ENCODE results near the gene GAB1.
A peak's percentile ranks its signal among the peaks of the same experiment; 100 is the strongest.

GAB1 gene

DNA sequence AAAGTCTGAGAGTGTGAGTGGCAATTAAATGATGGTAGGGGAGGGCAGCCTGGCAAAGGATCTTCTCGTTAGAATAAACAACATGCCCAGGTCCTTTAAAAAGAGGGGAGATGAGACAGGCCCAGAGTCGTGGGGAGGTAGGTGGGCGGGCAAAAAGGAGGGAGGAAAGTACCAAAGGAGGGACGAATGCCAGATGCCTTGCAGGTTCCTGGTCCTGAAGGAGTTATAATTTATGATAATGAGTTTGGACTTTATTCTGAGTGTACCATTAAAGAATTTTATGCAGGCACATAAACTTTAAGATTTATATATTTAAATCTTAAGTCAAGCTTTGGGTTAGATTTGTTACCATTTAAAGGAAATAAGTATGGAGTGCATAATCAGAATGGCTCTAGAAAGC, 114.5 kb downstream of the GAB1 start:
- TF ChIP-seq, protein P1, sequence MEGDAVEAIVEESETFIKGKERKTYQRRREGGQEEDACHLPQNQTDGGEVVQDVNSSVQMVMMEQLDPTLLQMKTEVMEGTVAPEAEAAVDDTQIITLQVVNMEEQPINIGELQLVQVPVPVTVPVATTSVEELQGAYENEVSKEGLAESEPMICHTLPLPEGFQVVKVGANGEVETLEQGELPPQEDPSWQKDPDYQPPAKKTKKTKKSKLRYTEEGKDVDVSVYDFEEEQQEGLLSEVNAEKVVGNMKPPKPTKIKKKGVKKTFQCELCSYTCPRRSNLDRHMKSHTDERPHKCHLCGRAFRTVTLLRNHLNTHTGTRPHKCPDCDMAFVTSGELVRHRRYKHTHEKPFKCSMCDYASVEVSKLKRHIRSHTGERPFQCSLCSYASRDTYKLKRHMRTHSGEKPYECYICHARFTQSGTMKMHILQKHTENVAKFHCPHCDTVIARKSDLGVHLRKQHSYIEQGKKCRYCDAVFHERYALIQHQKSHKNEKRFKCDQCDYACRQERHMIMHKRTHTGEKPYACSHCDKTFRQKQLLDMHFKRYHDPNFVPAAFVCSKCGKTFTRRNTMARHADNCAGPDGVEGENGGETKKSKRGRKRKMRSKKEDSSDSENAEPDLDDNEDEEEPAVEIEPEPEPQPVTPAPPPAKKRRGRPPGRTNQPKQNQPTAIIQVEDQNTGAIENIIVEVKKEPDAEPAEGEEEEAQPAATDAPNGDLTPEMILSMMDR (IDR thresholded peaks at IDR 0.05; ENCODE audit: low read depth, low read length) = no peak

DNA sequence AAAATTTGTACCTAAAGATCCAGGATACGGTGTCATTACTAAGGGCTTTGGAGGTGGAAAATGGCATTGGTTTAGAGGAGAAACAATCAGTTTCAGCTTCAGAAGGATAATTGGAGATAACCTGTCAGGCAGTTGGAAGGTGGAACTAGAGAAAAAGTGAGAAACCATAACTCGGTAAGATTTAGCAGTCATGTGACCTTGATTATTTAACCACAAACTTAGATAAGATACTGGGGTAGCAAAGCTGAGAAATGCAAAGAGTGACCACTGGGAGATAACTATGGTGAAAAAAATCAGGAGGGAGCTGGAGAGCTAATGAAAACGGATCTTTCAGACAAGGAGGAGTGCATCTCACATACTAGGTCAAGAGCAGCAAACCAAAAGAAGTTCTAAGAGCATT, 118.5 kb downstream of the GAB1 start:
- TF ChIP-seq, protein P1 (IDR thresholded peaks at IDR 0.05; ENCODE audit: low read depth, low read length) = no peak
- no peak for DNase-seq (ENCODE audit: extremely low read depth, low read depth)

More for the DNA sequence above, 114.5 kb downstream of the GAB1 start:
- DNase-seq (ENCODE audit: extremely low read depth, low read depth) = no peak

DNA sequence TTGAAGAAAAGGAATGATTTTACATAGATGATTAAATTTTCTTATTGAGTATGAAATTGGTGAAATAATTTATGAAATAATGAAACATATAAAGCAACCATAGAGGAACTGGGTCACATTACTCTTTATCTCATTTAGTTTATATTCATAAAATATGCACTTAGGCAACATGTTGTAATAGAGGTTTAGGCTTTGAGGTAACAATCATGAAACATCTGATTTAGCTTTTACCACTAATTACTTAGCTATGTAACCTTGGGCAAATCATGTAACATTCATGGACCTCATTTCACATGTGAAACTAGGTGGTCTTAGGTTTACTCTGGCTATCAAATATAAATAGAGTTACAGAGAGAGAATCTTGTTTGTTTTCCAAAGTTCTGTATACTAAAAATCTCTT, 122.3 kb downstream of the GAB1 start:
- TF ChIP-seq, protein P1 (IDR thresholded peaks at IDR 0.05; ENCODE audit: low read depth, low read length) = no peak
- no peak for DNase-seq (ENCODE audit: extremely low read depth, low read depth)

DNA sequence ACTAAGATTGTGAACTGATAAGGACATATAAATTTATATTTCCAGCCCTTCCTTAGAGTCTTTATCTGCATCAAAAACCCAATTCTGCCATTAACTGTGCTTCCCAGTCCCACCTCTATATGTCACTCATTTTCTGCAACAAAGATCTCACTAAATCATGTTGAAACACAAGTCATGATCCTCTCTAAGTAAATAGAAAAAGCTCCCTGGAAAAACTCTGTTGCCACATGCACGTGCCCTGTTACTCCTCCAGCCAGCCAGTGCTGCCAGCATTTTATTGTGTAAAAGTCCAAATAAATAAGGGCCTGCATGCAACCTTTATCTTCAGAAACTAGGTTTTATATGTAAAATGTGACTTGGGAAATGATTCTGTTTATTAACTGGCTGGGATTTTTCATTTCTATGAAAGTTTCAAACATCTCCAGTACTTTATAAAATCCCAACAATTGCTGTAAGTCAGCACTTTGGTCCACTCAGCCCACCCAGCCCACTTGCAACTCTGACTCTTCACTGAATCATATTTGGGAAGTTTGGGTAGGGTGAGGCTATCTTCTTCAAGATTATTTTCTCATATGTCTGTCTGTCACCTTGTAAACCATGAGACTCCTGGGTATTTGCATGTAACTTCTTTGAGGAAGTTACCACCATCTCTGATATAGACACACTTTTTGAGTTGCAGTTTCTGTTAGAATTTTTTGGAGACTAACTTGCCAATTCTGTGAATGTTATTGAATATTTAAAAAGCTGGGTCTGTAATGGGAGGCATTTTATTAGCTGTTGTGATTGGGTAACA, 136.9 kb downstream of the GAB1 start:
- TF ChIP-seq, protein P1 (IDR thresholded peaks at IDR 0.05; ENCODE audit: low read depth, low read length) = no peak

DNA sequence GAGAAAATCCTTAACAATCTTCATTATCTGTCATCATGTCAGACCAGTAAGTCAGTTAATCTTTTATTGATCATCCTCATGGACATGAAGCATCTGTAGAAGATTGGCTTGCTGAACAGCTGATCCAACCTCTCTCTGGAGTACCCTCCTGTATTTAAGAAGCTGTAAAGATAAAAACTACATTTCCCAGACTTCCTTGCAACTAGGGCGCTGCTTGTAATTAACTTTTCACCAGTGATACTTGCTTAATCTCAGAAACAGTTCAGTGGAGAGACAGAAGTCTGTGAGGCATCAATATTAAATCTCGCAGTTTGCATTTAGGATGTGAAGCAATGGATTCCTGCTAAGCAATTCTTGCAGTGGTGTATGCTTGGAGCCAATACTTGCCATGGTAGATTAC, 140.8 kb downstream of the GAB1 start:
- TF ChIP-seq, protein P1 (IDR thresholded peaks at IDR 0.05; ENCODE audit: low read depth, low read length) = no peak
- no peak for DNase-seq (ENCODE audit: extremely low read depth, low read depth)

More for the DNA sequence above, 136.9 kb downstream of the GAB1 start:
- DNase-seq (ENCODE audit: extremely low read depth, low read depth) = no peak

DNA sequence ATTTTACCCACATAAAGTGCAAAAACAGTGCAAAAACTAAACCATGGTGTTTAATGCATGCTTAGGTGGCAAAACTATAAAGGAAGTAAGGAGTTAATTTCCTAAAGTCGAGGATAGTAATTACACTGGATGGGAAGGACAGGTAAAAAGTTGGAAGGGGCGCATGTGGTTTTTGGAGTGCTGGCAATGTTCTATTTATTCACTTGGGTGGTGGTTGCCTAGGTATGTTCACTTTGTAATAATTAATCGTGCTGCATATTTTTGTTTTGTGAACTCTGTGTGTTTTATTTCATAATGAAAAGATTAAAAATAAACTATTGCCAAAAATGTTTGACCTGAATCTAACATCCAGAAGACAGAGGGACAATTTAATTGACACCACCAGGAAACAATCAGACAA, 144.7 kb downstream of the GAB1 start:
- DNase-seq (ENCODE audit: extremely low read depth, low read depth) = no peak
- TF ChIP-seq, protein P1 (IDR thresholded peaks at IDR 0.05; ENCODE audit: low read depth, low read length) = no peak

DNA sequence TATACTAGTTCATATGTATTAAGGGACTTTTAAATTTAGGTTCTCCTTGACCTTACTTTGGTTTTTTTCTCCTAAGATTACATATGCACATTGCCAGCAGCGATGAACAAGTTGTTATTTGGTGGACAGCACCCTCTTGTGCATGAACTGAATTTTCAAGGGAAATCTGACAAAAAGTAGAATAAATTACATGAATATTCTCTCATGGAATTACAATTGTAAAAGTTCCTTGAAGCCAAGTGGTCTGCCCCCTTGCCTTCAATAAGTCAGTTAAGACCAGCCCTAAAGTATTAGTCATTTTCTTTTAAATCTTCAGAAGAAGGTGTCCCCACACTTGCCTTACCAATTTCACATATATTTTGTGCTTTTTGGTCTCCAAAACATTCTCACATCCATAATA, 146.2 kb downstream of the GAB1 start:
- DNase-seq (ENCODE audit: extremely low read depth, low read depth) = peak; percentile 24
- TF ChIP-seq, protein P1 (IDR thresholded peaks at IDR 0.05; ENCODE audit: low read depth, low read length) = peak; percentile 62

All from AG09319 (cell line).